Astrocyte (in vitro differentiated cells and primary cell): ENCODE data around the gene ICE1. TPM values are rescaled to one million over a fixed set of nuclear protein-coding genes. Genes with fewer than 3 reads are reported as not detected.

Source experiments
- DNase-seq: peaks from one replicate; pipeline ENCODE4 v3.0.0-alpha.2; 2010; ENCODE audit warnings: low read depth
- FAIRE-seq: peaks from 2 replicates; lab custom pipeline; 2011; peaks lifted over from hg19 to GRCh38; lab: Jason Lieb, UNC
- H2AFZ ChIP-seq: 2 replicates; pipeline ENCODE4 v1.6.0; 2012; ENCODE audit warnings: low read depth, low read length, inconsistent platforms
- H3K27ac ChIP-seq: 2 replicates; pipeline ENCODE4 v1.5.1; 2011; ENCODE audit warnings: low read depth, low read length, inconsistent platforms
- H3K27me3 ChIP-seq: 2 replicates; pipeline ENCODE4 v1.6.0; 2011; ENCODE audit warnings: low read length, inconsistent platforms; ENCODE audit not compliant: insufficient read depth
- H3K36me3 ChIP-seq: 2 replicates; pipeline ENCODE4 v1.5.1; 2011; ENCODE audit warnings: low read length, inconsistent platforms; ENCODE audit not compliant: insufficient read depth
- H3K4me1 ChIP-seq: 2 replicates; pipeline ENCODE4 v1.5.1; 2011; ENCODE audit warnings: low read length, inconsistent platforms; ENCODE audit not compliant: insufficient read depth
- H3K4me2 ChIP-seq: 2 replicates; pipeline ENCODE4 v1.6.0; 2012; ENCODE audit warnings: low read length, inconsistent platforms
- H3K4me3 ChIP-seq: 2 replicates; pipeline ENCODE4 v1.5.1; 2011; ENCODE audit warnings: low read depth, mild to moderate bottlenecking, low read length, inconsistent platforms; ENCODE audit not compliant: insufficient read depth
- H3K79me2 ChIP-seq: 2 replicates; pipeline ENCODE4 v1.6.0; 2012; ENCODE audit warnings: mild to moderate bottlenecking, low read length, inconsistent platforms; ENCODE audit not compliant: insufficient read depth
- H3K9ac ChIP-seq: 2 replicates; pipeline ENCODE4 v1.6.0; 2012; ENCODE audit warnings: mild to moderate bottlenecking, low read length, inconsistent platforms
- H3K9me3 ChIP-seq: 2 replicates; pipeline ENCODE4 v1.5.1; 2012; ENCODE audit warnings: low read depth, mild to moderate bottlenecking, low read length, inconsistent platforms; ENCODE audit not compliant: insufficient read depth
- H4K20me1 ChIP-seq: 2 replicates; pipeline ENCODE4 v1.6.0; 2012; ENCODE audit warnings: low read length, inconsistent platforms; ENCODE audit not compliant: insufficient read depth
- H3K27ac Mint-ChIP-seq: one replicate; pipeline ENCODE4 v1.8.0; 2021; ENCODE audit warnings: mild to moderate bottlenecking, mixed read lengths; ENCODE audit not compliant: unreplicated experiment
- H3K27me3 Mint-ChIP-seq: one replicate; pipeline ENCODE4 v1.8.0; 2021; ENCODE audit warnings: low read depth, mixed read lengths; ENCODE audit not compliant: unreplicated experiment
- H3K36me3 Mint-ChIP-seq: one replicate; pipeline ENCODE4 v1.8.0; 2021; ENCODE audit warnings: low read depth, mixed read lengths; ENCODE audit not compliant: unreplicated experiment
- H3K4me1 Mint-ChIP-seq: one replicate; pipeline ENCODE4 v1.8.0; 2021; ENCODE audit warnings: low read depth, mixed read lengths; ENCODE audit not compliant: unreplicated experiment
- H3K4me3 Mint-ChIP-seq: one replicate; pipeline ENCODE4 v1.8.0; 2021; ENCODE audit warnings: mild to moderate bottlenecking, moderate library complexity, mixed read lengths; ENCODE audit not compliant: unreplicated experiment
- H3K9me3 Mint-ChIP-seq: one replicate; pipeline ENCODE4 v1.8.0; 2021; ENCODE audit warnings: mild to moderate bottlenecking, mixed read lengths; ENCODE audit not compliant: unreplicated experiment
- CTCF ChIP-seq: IDR thresholded peaks from 2 replicates; pipeline ENCODE4 v1.5.1; 2011; ENCODE audit warnings: low read depth, mild to moderate bottlenecking, inconsistent platforms, low read length, moderate library complexity; ENCODE audit not compliant: insufficient read depth
- EZH2 ChIP-seq: IDR thresholded peaks from 2 replicates; pipeline ENCODE4 v1.6.1; 2012; ENCODE audit warnings: mild to moderate bottlenecking, low read length, inconsistent platforms; ENCODE audit not compliant: insufficient read depth
- total RNA-seq: library from RNA; stranded (reverse); gene quantifications from 2 replicates; pipeline ENCODE4 v1.2.1, GENCODE V29; 2021

Gene ICE1
- total RNA-seq, 1 donor from 2014 or later, result 40.3 TPM

- peak overlapping the region; percentile 39 for H3K27ac ChIP-seq
These were observed 45.3 kb downstream of the ICE1 start for GRCh38 chr5:5467737-5468136.

GRCh38 chr5:5470933-5471332 is 48.5 kb downstream of the ICE1 start:
- DNase-seq, result no peak
- H3K4me1 Mint-ChIP-seq, result no peaks in the 10 kb centered on the region
- peaks cover 5% of the 10 kb centered on the region for H3K36me3 Mint-ChIP-seq

More at GRCh38 chr5:5467737-5468136, 45.3 kb downstream of the ICE1 start:
- FAIRE-seq (no peak), DNase-seq (peak; percentile 32)
- Histone ChIP-seq H2AFZ (no peak overlapping the region), H3K4me3 (no peak overlapping the region), H4K20me1 (peaks cover 12% of the 10 kb centered on the region), H3K9ac (peak overlapping the region; percentile 32), H3K9me3 (no peaks in the 10 kb centered on the region), H3K36me3 (peaks cover 36% of the 10 kb centered on the region), H3K4me1 (peaks cover 6% of the 10 kb centered on the region), H3K4me2 (no peak overlapping the region), H3K27me3 (no peaks in the 10 kb centered on the region), H3K79me2 (no peaks in the 10 kb centered on the region)
- Mint-ChIP-seq H3K27ac (no peak overlapping the region), H3K4me1 (no peaks in the 10 kb centered on the region), H3K9me3 (no peaks in the 10 kb centered on the region), H3K36me3 (peaks cover 11% of the 10 kb centered on the region), H3K27me3 (no peaks in the 10 kb centered on the region), H3K4me3 (no peak overlapping the region)
- TF ChIP-seq CTCF (no peak), EZH2 (no peak)

More at GRCh38 chr5:5470933-5471332, 48.5 kb downstream of the ICE1 start:
- no peaks in the 10 kb centered on the region for H3K27me3 ChIP-seq
- no peak overlapping the region for H3K4me2 ChIP-seq
- peaks cover 26% of the 10 kb centered on the region for H3K36me3 ChIP-seq
- no peaks in the 10 kb centered on the region for H3K9me3 ChIP-seq
- no peaks in the 10 kb centered on the region for H3K9me3 Mint-ChIP-seq
- no peak overlapping the region for H3K27ac ChIP-seq
- H3K4me3 Mint-ChIP-seq, result no peak overlapping the region
- TF ChIP-seq CTCF, result no peak
- TF ChIP-seq EZH2, result no peak
- peaks cover 7% of the 10 kb centered on the region for H4K20me1 ChIP-seq
- H2AFZ ChIP-seq, result no peak overlapping the region
- no peak overlapping the region for H3K27ac Mint-ChIP-seq
- H3K9ac ChIP-seq, result no peak overlapping the region
- no peaks in the 10 kb centered on the region for H3K27me3 Mint-ChIP-seq
- FAIRE-seq, result no peak
- H3K79me2 ChIP-seq, result no peaks in the 10 kb centered on the region
- H3K4me3 ChIP-seq, result no peak overlapping the region
- H3K4me1 ChIP-seq, result peaks cover 6% of the 10 kb centered on the region
